GM13977 (cell line): ENCODE results near the gene KCNMA1.

Source experiments
- DNase-seq: peaks from one replicate; pipeline ENCODE4 v3.0.0; 2012; ENCODE audit warnings: low spot score
- CTCF ChIP-seq: IDR thresholded peaks from 2 replicates; pipeline ENCODE4 v1.5.1; 2012; ENCODE audit warnings: mild to moderate bottlenecking, control low read depth; ENCODE audit not compliant: insufficient read depth; ENCODE audit errors: extremely low read depth, missing control alignments
- in situ Hi-C: fragments of 300-500 bp; cut with MboI; formaldehyde crosslinking; loops from one replicate; pipeline ENCODE4 v1.12.0; 2022; ENCODE audit warnings: low sequenced_read_pairs, low pct_unique_long_range_greater_than_20kb, mixed read lengths, inconsistent platforms; ENCODE audit not compliant: unreplicated experiment

Gene KCNMA1

GRCh38 chr10:77493239-77493806 lies 144.3 kb downstream of the KCNMA1 start:
- no peak for DNase-seq
- in situ Hi-C loops, result no loop called here
- no peak for TF ChIP-seq CTCF

DNA sequence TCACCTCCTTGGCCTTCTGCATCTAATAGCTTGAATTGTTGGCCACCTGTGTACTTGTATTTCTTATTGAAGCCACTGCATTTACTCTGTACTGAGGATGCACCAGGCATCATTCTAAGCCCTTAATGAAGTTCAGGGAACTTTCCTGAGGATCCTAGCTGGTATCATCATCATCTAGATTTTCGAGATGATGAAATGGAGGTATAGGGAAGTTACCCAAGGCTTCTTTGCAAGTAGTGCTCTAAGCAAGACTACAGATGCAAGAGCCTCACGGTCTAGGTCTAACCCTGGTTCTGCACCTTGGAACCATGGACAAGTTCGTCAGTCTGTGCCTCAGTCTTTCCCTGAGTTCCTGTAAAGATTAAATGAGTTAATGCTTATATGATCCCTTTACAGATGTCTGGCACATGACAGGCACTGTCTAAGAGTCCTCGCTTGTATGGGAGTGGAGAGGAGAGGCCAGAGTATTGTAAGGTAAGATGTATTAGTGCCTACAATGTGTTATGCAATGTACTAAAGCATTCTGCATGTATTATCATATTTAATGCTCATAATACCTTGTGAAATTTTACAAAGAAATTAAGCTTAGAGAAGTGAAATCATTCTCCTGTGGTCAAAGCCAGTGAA lies 145.1 kb downstream of the KCNMA1 start:
- TF ChIP-seq CTCF, result no peak
- in situ Hi-C loops, result no loop called here
- no peak for DNase-seq

- DNase-seq, result no peak
These were observed 146.9 kb downstream of the KCNMA1 start for GRCh38 chr10:77490534-77491314.

GRCh38 chr10:77486517-77486916 lies 151.1 kb downstream of the KCNMA1 start:
- DNase-seq, result no peak
- in situ Hi-C loops, result no loop called here
- no peak for TF ChIP-seq CTCF

More at GRCh38 chr10:77490534-77491314, 146.9 kb downstream of the KCNMA1 start:
- in situ Hi-C loops, result no loop called here
- no peak for TF ChIP-seq CTCF

DNA sequence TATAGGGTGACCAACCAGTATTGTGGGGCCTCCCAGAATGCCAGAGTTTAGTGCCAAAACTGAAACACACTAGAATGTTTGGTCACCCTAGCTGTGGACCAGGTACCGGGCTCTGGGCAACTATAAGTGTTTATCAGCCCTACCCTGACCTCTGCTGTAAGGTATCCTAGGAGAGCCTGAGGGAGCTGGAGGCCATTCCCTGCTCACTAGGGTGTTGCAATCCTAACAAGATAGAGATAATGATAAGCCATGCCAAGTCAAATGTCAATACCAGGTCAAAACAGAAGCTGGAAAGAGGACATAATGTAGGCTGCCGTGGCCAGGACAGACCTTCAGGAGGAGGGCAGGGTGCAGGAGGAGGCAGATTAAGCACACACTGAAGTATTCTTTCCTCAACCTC lies 151.8 kb downstream of the KCNMA1 start:
- no peak for TF ChIP-seq CTCF
- DNase-seq, result no peak
- in situ Hi-C loops, result no loop called here

DNA sequence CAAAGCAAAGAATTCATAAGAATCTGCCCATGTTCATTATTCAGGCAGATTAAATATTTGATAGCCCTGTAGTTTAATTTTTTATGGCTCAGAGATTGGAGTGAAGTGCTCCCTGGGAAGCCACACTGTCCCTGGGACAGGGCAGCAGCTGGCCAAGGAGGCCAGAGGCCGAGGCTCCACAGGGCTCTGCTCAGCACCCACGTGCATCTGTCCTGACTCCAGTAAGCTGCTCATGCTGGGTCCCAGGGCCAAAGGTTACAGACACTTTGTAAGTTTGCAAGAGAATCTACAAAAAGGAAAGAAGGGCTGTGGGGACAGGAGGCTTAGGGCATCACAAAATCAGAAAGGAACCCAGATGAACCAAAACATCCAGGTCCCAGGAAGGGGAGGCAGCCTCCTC lies 155.5 kb downstream of the KCNMA1 start:
- TF ChIP-seq CTCF, result no peak
- DNase-seq, result no peak
- in situ Hi-C loops, result no loop called here
